NCI-H2029 (cell line): ENCODE data around the gene TRIO.

Experiments used
- DNase-seq: peaks from one replicate; lab custom pipeline; 2025; lab: John Stamatoyannopoulos, UW

Gene TRIO

GRCh38 chr5:14297697-14298096 is 154.6 kb downstream of the TRIO start:
- no peak for DNase-seq

- no peak for DNase-seq
These were observed 155.1 kb downstream of the TRIO start for GRCh38 chr5:14298126-14298847.

- DNase-seq: no peak
These were observed 156.5 kb downstream of the TRIO start for GRCh38 chr5:14299666-14300065.

- DNase-seq: no peak
These were observed 158.0 kb downstream of the TRIO start for GRCh38 chr5:14301186-14301585.

- DNase-seq: no peak
These were observed 159.2 kb downstream of the TRIO start for GRCh38 chr5:14302330-14302729.

- DNase-seq: no peak
These were observed 161.9 kb downstream of the TRIO start for GRCh38 chr5:14305045-14305444.

- DNase-seq: no peak
These were observed 163.2 kb downstream of the TRIO start for GRCh38 chr5:14306329-14306815.

GRCh38 chr5:14308384-14309154 is 165.4 kb downstream of the TRIO start:
- no peak for DNase-seq

- DNase-seq: no peak
These were observed 166.1 kb downstream of the TRIO start for GRCh38 chr5:14309199-14309598.

GRCh38 chr5:14309878-14310531 is 166.9 kb downstream of the TRIO start:
- no peak for DNase-seq

GRCh38 chr5:14310901-14311300 is 167.8 kb downstream of the TRIO start:
- DNase-seq: no peak

- DNase-seq: no peak
These were observed 171.0 kb downstream of the TRIO start for GRCh38 chr5:14313986-14314690.

- no peak for DNase-seq
These were observed 173.3 kb downstream of the TRIO start for GRCh38 chr5:14316471-14316870.

GRCh38 chr5:14319102-14319501 is 176.0 kb downstream of the TRIO start:
- DNase-seq: no peak

- no peak for DNase-seq
These were observed 178.8 kb downstream of the TRIO start for GRCh38 chr5:14321936-14322335.

GRCh38 chr5:14322437-14323187 is 179.5 kb downstream of the TRIO start:
- DNase-seq: peak; percentile 28

GRCh38 chr5:14323466-14323865 is 180.3 kb downstream of the TRIO start:
- no peak for DNase-seq

GRCh38 chr5:14325369-14325768 is 182.2 kb downstream of the TRIO start:
- DNase-seq: no peak

- DNase-seq: no peak
These were observed 183.1 kb downstream of the TRIO start for GRCh38 chr5:14326035-14326903.

- no peak for DNase-seq
These were observed 184.5 kb downstream of the TRIO start for GRCh38 chr5:14327624-14328023.
